Stimulated activated CD4-positive, alpha-beta T cell treated with anti-CD3 and anti-CD28 coated beads, Interleukin-2, amount 100 ng/mL, for 48 hours (primary cell): ENCODE data around the gene COX6B2.

Source experiments
- DNase-seq, 2 donors: peaks; one replicate each; pipeline ENCODE4 v3.0.0-alpha.2; 2020

The COX6B2 gene

GRCh38 chr19:55309448-55309847, 45.1 kb downstream of the COX6B2 start:
- DNase-seq = no peak

- no peak for DNase-seq
Observed at GRCh38 chr19:55308281-55308680, 46.2 kb downstream of the COX6B2 start.

GRCh38 chr19:55306712-55307111, 47.8 kb downstream of the COX6B2 start:
- DNase-seq = no peak

DNA sequence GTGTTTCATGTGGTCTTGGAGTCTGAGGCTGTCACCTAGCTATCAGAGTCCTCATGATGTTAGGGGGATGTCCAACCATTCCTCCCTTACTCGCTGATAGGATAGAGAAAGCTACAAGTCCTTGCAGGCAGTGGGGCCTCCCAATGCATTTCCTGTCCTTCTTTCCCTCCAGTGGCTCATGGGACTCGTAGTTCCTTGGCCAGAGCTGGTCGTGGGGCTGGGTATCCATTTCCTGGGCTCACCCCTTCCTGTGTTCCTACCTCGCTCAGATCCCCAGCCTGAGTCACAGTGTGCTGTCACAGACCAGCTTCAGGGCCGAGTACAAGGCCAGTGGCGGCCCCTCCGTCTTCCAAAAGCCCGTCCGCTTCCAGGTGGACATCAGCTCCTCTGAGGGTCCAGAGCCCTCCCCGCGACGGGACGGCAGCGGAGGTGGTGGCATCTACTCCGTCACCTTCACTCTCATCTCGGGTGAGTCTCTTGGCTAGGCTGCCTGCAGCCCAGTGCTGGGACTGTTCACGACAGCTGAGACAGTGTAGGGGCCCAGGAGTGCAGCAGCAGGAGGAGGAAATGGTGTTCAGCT, 48.4 kb downstream of the COX6B2 start:
- DNase-seq = no peak

DNA sequence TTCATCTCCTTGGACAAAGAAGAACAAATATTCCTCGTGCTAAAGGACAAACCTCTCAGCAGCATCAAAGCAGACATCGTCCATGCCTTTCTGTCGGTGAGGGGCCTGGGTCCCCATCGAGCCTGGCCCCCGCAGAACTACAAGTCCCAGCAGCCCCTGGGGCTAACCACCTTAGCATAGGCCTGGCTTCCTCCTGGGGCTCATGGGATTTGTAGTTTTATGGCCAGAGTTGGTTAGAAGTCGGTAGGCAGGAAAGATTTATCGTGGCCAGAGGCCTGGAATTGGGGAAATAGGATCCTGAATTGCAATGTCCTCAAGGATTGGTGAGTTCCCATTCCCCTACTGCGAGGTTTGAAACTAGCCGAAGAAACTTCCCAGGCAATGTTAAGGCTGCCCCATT, 49.0 kb downstream of the COX6B2 start:
- DNase-seq = peak; percentile 49 to 55

DNA sequence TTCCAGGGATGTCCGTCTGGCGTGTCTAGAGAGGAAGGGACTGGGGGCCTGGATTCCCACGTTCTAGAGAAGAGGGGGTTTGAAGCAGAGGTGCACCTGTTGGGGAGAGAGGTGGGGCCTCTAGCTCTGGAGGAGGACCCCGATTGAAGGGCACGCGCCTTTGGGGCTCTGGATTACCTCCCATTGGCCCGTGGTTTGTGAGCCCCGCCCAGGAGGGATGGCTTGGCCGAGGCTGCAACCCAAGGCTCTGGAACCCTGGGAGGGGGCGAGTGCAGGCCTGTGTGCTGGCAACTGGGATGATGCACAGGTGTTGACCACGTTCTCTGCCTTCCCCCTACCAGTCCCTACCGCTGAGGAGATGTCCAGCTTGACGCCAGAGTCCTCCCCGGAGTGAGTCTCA, 49.5 kb downstream of the COX6B2 start:
- DNase-seq = no peak

DNA sequence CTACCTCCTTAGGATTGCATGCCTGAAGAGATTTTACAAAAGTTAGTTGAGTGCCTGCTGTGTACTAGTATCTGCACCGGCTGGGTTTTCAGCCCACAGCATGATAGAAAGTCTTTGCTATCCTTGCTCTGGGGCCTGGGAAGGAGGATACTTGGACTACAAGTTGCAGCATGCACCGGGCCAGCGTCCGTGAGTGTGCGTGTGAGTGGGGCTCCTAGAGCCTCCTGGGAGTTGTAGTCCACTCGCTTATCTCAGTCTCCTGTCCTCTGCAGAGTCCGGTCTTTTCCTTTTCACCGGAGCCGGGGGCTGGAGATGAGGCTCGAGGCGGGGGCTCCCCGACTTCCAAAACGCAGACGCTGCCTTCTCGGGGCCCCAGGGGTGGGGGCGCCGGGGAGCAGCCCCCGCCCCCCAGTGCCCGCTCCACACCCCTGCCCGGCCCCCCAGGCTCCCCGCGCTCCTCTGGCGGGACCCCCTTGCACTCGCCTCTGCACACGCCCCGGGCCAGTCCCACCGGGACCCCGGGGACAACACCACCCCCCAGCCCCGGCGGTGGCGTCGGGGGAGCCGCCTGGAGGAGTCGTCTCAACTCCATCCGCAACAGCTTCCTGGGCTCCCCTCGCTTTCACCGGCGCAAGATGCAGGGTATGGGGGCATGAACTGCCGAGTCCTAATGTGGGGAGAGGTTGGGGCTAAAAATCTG, 50.1 kb downstream of the COX6B2 start:
- peak in 1 of 2 donors; percentile 24 for DNase-seq

- no peak for DNase-seq
Observed at GRCh38 chr19:55303477-55303876, 51.0 kb downstream of the COX6B2 start.

DNA sequence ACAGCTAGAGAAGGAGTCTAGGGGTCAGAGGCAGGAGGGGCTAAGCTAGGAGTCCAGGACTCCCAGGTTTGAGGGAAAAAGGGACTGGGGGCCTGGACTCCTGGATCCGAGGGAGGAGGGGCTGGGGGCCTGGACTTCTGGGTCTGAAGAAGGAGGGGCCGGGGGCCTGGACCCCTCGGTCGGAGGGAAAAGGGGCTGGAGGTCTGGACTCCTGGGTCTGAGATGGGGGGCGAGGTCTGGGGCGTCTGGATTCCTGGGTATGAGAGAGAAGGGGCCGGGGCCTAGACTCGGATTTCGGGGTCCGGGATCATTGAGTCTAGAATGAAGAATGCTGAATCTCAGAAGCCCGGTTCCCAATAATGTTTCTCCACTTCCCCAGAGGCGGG, 52.2 kb downstream of the COX6B2 start:
- DNase-seq = no peak

GRCh38 chr19:55301459-55302317, 52.8 kb downstream of the COX6B2 start:
- peak; percentile 97 to 99 for DNase-seq

- DNase-seq = no peak
Observed at GRCh38 chr19:55300886-55301458, 53.5 kb downstream of the COX6B2 start.

DNA sequence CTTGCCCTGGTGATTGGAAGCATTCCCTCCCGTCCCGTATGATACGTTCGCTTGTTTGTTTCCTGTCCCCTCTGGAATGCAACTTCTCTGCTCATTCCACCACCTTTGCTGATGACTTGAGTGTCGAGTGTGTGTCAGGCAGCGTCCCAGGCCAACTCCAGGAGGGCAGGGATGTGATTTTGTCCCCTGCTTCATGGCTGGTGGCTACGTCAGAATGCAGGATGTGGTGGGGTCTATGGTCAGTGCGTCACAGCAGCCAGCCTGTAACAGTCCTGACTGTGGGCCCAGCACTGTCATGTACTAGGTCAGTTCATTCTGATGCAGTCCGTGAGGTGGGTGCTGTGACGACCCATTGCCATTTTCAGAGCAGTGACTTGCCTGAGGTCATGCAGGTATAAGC, 54.5 kb downstream of the COX6B2 start:
- DNase-seq = no peak
